Measurements from ENCODE around the gene TMEM143. TPM values are rescaled to one million over a fixed set of nuclear protein-coding genes. Genes with fewer than 3 reads are reported as not detected.

TMEM143 gene
- total and polyA plus RNA-seq, 2 of the 8 experiments (the other 6 are each of a cell fraction or from before 2014, with no cell fraction given): 14.2 to 19.1 TPM

GRCh38 chr19:48403606-48404005 is 39.9 kb upstream of the TMEM143 start:
- Histone ChIP-seq H3K14ac (ENCODE audit: insufficient read length) (no peak overlapping the region), H3K79me2 (ENCODE audit: control insufficient read depth in 1 of 2, insufficient read depth in 2 of 2, low read length in 2 of 2) (no peaks in the 10 kb centered on the region), H3K56ac (replicated peaks; ENCODE audit: insufficient read length, low read depth, low read length) (no peak overlapping the region), H3K4me1 (replicated peaks in 1 of 4; ENCODE audit: control insufficient read depth in 3 of 4, insufficient read depth in 4 of 4, low read length in 3 of 4) (peaks cover 11 to 16% (median 12%) of the 10 kb centered on the region in 4 experiments; a peak in 6 of 7 replicates), H3K9me3 (ENCODE audit: insufficient read depth in 2 of 2, low read depth in 1 of 2, low read length in 1 of 2) (no peaks in the 10 kb centered on the region), H3K4me3 (ENCODE audit: extremely low read depth in 1 of 4, insufficient read depth in 2 of 4, low read depth in 3 of 4, low read length in 4 of 4) (no peak overlapping the region), H3K23ac (ENCODE audit: insufficient read length) (no peak overlapping the region), H4K20me1 (replicated peaks in 1 of 2; ENCODE audit: control insufficient read depth in 1 of 2, insufficient read depth in 2 of 2, low read length in 2 of 2) (no peaks in the 10 kb centered on the region), H4K8ac (ENCODE audit: extremely low read depth, insufficient read depth, low read length) (no peak overlapping the region), H2BK5ac (ENCODE audit: low read depth, low read length) (no peak overlapping the region), H4K5ac (ENCODE audit: insufficient read length, low read depth, low read length) (peak overlapping the region; percentile 40), H2BK12ac (ENCODE audit: low read depth, low read length) (no peak overlapping the region), H3K23me2 (ENCODE audit: low read depth, low read length) (peaks cover 11% of the 10 kb centered on the region), H2BK20ac (ENCODE audit: low read length) (0 out of 2 replicates have a peak overlapping the region, but pooled peaks have one; percentile 52), H2BK120ac (replicated peaks; ENCODE audit: low read depth, low read length) (no peak overlapping the region), H4K91ac (replicated peaks; ENCODE audit: insufficient read length, low read length) (peak overlapping the region; percentile 46), H3K27ac (ENCODE audit: low read depth, low read length) (no peak overlapping the region), H2AFZ (ENCODE audit: low read length) (no peak overlapping the region), H3K27me3 (replicated peaks in 1 of 4; ENCODE audit: control insufficient read depth in 3 of 4, extremely low read depth in 1 of 4, insufficient read depth in 3 of 4, low read length in 3 of 4) (no peaks in the 10 kb centered on the region), H2BK15ac (ENCODE audit: low read length) (no peak overlapping the region), H2AK5ac (ENCODE audit: low read depth, low read length) (no peak overlapping the region), H3K9ac (replicated peaks in 1 of 4; ENCODE audit: extremely low read depth in 1 of 4, low read depth in 3 of 4, low read length in 3 of 4) (no peak overlapping the region), H3K79me1 (ENCODE audit: low read depth, low read length) (no peaks in the 10 kb centered on the region; the same call in none of the 2 replicates), H3K4me2 (ENCODE audit: insufficient read depth in 1 of 2, low read depth in 2 of 2, low read length in 2 of 2) (no peak overlapping the region), H3K4ac (replicated peaks; ENCODE audit: insufficient read length, low read depth, low read length) (no peak overlapping the region), H3K36me3 (ENCODE audit: control insufficient read depth in 2 of 4, insufficient read depth in 4 of 4, low read length in 3 of 4) (no peaks in the 10 kb centered on the region), H3K18ac (ENCODE audit: extremely low read depth, low read length) (no peak overlapping the region)
- POLR2A ChIA-PET (ENCODE audit: partially characterized antibody): interaction anchor here (0.6 to 5.4 kb wide), 11 partner anchors 8 to 1279 kb away, joined by 3 to 57 read pairs (median 4); partner anchors contain the start of genes GRIN2D and KDELR1
- peak in 1 of 2 experiments; percentile 61 for DNase-seq (ENCODE audit: low read depth in 1 of 2, low spot score in 2 of 2)
- TF ChIP-seq TBP (IDR thresholded peaks at IDR 0.05; ENCODE audit: low read depth, low read length): no peak; the same call in 1 of the 2 replicates
- TF ChIP-seq CTCF (IDR thresholded peaks at IDR 0.05; ENCODE audit: control extremely low read depth in 1 of 3, insufficient read depth in 1 of 3, low read depth in 1 of 3, low read length in 3 of 3): no peak
- no peak for TF ChIP-seq MAFK (IDR thresholded peaks at IDR 0.05; ENCODE audit: low read depth, low read length)
- no peak for TF ChIP-seq SIRT6 (IDR thresholded peaks at IDR 0.05; ENCODE audit: low read length)
- TF ChIP-seq ASH2L (IDR thresholded peaks at IDR 0.05; ENCODE audit: low read length): no peak
- peak; percentile 29; the same call in 1 of the 2 replicates for TF ChIP-seq TEAD4 (IDR thresholded peaks at IDR 0.05; ENCODE audit: low read depth, low read length)
- TF ChIP-seq SIX5 (IDR thresholded peaks at IDR 0.05; ENCODE audit: low read depth, low read length): peak; percentile 97
- peak; percentile 64; the same call in 1 of the 2 replicates for TF ChIP-seq CREB1 (IDR thresholded peaks at IDR 0.05)
- TF ChIP-seq CHD2 (IDR thresholded peaks at IDR 0.05; ENCODE audit: low read length): no peak
- no peak for TF ChIP-seq POU5F1 (IDR thresholded peaks at IDR 0.05; ENCODE audit: low read depth, low read length)
- FAIRE-seq: peak; percentile 95
- CTCF ChIA-PET (ENCODE audit: partially characterized antibody): interaction anchor here (0.9 to 2.3 kb wide), 4 partner anchors 10 to 70 kb away, joined by 3 to 6 read pairs (median 4); partner anchors contain the start of gene GRIN2D
- WGBS, 2 experiments (ENCODE audit: extremely low coverage in 1 of 2, insufficient coverage in 1 of 2, insufficient read length in 1 of 2, insufficient replicate concordance in 2 of 2, low coverage in 1 of 2, low lambda C conversion rate in 2 of 2, missing lambda C conversion rate in 1 of 2): 41% methylated on average over 3 of the region's 3 CpGs; no CpG with 5 or more reads in 1 of the 2 experiments
